GM19467 (cell line): Measurements from ENCODE around the gene NBAS.

Experiments used
- ATAC-seq: cut with Tn5 transposase; IDR thresholded peaks from one replicate; pipeline ENCODE4 v1.9.1; 2021; ENCODE audit warnings: mild to moderate bottlenecking, moderate library complexity; ENCODE audit not compliant: unreplicated experiment

NBAS gene

DNA sequence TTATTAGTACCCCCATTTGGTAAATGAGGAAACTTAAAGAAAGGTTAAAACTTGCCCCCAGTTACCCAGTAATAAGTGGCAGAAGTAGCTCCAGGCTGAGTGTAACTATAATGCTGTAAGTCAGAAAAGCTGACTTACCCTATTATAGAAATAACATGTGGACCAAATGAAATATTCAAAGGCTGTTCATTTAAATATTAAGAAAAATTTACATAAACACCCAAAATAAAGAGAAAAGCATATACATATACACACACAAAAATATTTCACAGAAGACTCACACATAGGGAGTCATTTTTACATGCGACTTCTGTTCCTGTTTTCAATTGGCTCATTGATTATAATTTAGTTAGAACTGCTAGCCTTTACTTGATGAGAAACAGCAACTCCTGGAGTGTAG, 189.1 kb downstream of the NBAS start:
- ATAC-seq, result no peak

DNA sequence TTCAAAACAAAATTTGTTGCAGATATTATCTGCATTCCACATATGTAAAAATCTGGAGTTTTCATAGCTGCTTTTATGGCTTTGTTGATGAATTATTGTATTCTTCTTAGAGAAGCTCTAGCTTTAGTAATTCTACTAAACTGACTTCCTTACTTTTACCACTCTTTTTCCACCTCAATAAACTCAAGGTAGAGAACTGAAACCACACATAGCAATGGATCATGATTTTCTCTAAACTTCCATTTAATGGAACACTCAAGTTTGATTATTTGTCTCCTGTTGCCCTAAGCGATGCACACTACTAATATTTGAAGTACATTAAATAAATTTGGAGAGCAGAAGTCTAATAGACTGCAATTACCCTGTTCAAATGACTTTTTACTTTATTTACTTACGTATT, 192.0 kb downstream of the NBAS start:
- ATAC-seq, result no peak

DNA sequence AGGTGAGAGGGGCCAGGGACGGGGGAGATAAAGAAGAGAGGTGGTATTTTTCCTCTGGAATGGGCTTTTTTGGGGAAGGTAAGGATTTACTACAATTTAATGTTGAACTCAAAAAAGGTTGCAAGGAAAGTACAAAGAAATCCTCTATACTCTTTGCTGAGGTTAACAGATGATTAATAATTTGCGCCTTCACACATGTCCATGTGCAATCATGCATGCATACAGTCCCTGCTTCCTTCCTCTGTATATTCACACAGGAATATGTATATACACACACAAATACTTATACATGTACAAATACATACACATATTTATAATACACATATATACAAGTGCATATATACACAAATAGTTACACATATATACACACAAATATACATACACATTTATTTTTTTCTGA, 193.4 kb downstream of the NBAS start:
- ATAC-seq, result peak; percentile 71

DNA sequence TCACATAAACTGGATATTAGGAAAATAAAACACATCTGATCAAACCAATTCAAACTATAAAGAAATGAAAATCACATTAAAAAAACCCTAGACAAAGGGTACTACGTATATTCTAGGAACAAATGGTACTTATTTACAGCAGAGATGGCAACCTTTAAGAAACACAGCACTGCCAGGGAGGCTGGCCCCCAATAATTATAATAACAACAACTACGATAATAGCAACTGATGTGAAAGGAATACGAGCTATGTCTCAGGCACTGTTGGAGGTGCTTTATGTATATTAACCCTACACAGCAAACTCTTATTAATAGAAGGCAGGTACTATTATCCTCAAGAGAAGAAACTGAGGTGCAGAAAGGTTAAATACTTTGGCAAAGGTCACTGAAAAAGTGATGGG, 193.9 kb downstream of the NBAS start:
- no peak for ATAC-seq

DNA sequence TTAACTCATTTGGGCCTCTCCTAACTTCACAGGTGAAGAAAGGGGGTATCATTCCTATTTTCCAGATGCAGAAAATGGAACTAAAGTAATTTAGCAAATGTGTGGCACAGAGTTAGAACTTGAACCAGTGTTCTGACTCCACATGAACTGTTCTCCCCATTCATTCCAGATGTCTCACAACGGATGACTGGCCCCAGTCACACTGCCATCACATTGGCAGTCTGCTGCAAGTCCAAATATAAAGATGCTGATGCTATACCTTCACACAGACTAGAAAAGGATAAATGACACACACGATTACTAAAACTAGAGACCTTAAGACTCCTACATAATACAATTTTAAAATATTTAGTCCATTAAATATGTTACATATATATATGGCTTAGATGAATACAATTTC, 195.7 kb downstream of the NBAS start:
- ATAC-seq, result no peak

DNA sequence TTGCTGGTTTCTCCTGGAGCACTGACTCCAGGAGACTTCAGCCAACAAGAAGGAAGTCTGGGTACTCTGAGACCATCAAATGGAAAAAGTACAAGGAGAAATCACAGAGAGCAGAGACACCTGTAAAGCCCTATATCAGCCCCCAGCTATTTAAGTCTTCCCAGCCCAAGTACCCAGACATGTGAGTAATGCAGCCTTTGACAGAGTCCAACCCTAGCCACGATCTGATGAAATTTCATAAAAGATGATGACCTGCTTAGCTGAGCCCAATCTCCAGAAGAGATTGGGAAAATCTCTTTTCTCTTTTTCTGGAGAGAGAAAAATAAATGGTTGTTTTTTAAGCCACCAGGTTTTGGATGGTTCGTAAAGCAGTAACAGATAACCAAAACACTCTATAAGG, 196.6 kb downstream of the NBAS start:
- no peak for ATAC-seq

DNA sequence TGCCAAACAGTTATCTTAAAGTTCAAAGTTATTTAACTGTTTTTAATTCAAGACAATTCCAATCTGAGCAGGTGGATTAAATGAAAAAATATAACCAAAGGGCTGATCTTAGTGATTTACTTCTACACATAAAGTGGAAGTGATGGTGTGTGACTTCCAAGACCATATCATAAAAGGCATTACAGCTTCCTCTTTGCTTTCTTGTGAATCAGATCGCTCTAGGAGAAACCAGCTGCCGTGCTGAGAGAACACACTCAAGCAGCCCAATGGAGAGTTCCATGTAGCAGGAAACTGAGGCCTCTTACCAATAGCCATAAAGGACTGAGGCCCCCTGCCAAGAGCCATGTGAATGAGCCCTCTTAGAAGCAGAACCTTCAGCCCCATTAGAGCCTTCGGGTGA, 197.4 kb downstream of the NBAS start:
- no peak for ATAC-seq

DNA sequence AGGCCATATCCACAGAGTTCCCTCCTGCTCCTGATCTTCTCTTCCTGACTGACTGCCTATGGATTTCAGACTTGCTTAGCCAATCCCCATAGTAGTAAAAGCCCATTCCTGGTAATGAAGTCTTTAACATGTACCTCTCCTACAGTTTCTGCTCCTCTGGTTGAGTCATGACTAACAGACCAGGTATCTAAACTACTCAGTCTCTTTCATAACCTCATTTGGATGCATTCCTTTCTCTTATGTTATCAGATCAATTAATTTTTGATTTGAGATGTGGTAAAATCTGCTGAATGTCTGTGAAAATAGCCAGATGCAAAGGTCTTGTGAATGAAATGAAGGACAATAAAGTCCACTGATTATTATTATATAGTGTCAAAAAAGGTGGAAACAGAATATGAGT, 198.0 kb downstream of the NBAS start:
- ATAC-seq, result no peak

DNA sequence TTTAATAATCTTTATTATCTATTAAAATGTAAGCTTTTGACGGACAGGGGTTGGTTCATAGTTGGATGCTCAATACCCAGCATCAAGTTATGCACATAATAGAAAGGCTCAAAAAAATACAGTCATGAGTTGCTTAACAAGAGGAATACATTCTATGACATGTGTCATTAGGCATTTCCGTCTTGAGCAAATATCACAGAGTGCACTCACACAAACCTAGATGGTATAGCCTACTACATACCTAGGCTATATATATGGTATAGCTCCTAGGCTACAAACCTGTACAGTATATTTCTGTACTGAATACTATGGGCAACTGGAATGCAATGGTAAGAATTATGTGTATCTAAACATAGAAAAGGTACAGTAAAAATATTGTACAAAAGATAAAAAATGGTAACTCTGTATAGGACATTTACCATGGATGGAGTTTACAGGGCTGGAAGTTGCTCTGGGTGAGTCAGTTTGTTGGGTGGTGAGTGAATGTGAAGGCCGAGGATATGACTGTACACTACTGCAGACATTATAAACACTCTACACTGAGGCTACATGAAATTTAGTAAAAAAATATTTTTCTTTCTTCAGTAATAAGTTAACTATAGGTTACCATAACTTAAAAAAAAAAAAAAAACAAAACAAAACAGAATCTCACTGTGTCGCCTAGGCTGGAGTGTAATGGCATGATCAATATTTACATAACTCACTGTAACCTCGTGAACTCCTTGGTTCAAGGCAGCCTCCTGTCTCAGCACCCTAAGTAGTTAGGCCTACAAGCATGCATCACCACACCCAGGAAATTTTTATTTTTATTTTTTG, 201.2 kb downstream of the NBAS start:
- no peak for ATAC-seq

DNA sequence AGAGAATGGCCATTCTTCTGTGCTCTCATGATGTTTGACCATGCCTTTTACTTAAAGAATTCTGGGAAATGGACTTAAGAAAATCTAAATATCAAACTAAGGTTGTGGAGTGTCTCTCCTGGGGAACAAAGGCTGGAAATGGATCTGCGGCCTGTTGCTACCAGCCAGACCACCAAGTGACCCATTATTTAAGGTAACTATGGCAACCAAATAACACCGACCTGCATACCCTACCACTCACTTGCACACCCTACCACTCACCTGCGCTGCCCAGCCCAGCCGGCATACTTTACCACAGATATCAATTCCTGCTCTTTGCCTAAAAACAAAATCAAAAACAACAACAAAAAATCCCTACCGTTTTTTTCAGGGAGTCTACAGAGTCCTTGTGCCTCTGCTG, 203.2 kb downstream of the NBAS start:
- no peak for ATAC-seq

DNA sequence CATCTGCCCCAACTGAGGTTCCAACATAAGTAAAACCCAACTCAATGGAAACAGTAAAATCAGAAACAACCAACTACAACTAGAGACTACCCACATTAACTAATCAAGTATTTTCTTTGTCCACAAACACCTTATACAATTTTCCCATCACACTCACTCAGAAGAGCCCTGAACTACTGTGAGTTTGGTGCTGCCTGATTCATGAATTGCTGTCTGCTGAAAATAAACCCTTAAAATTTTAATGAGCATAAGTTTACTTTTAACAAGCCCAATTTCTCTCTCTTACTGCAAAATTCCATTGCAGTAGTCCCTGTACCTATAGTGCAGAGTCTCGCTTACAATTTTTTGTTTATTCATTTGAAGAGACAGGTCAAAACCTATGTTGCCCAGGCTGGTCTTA, 203.9 kb downstream of the NBAS start:
- no peak for ATAC-seq

DNA sequence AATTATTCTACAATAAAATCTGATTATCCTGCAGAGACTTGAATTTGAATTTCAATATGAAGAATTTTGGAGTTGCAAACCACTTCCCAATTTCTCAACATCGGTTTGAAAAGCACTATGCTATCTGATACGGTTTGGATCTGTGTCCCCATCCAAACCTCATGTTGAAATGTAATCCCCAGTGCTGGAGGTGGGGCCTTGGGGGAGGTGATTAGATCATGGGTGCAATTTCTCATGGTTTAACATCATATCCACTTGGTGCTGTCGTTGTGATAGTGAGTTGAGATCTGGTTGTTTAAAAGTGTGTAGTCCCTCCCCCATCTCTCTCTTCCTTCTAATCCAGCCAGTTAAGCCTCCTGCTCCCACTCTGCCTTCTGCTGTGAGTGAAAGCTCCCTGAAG, 205.7 kb downstream of the NBAS start:
- ATAC-seq, result no peak

DNA sequence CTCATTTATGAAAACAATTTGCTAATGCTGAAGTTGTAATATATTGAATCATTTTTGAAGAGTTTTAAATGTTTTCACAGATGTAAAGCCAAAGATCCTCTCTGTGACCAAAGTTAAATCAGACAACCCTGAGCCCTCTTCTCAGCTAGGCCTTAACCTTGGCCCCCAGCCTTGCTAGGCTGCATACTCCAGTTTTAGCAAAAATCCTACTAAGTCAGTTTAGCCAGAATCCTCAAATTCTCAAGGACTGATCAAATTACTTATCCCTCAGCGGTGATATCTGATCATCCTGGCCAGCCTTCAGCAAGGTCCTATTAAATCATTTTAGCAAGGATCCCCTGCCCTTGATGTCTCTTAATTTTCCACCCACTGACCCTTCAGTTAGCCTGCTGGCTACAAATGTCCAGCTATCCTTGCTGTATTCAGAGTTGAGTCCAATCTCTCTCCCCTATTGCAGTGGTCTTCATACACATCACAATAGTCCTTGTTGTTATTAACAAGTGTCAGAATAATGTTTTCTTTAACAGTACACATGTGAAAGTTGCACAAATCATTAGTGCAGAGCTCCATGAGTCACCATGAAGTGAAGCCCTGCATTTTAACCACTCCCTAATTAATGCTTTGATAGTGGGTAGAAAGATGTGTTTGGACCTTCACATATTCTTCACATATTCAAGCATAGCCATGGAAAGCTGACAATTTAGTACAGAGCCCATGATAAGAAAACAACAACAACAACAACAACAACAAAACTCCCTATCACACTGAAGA, 206.4 kb downstream of the NBAS start:
- ATAC-seq, result no peak

DNA sequence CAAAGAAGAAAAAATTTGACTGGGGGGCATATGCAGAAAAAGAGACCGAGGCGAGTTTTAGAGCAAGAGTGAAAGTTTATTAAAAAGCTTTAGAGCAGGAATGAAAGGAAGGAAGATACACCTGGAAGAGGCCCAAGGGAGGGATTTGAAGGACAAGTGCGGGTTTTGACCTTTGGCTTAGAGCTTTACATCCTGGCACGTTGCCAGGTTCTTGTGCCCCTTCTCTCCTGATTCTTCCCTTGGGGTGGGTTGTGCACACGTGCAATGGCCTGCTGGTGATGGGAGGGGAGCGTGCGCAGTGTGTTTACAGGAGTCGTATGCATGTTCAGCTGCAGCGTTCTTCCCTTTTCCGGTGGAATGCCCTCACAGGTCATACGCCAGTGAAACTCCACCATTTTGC, 208.8 kb downstream of the NBAS start:
- ATAC-seq, result no peak

DNA sequence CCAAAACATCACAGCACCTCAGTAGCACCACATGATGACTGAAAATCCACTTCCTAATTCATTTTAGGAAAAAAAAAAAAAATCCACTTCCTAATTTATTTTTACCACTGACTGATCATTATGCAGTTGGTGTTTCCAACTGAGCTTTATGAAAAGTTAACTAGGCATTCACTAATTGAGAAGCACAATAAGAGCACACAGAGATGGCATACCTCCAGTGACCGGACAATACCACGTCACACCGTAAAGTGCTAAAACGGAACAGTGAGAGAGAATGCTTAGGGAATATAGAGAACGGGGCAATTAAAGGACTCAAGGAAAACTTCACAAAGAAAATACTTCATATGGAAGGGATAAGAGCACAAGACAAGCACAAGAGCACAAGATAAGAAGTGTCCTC, 212.5 kb downstream of the NBAS start:
- ATAC-seq, result no peak

DNA sequence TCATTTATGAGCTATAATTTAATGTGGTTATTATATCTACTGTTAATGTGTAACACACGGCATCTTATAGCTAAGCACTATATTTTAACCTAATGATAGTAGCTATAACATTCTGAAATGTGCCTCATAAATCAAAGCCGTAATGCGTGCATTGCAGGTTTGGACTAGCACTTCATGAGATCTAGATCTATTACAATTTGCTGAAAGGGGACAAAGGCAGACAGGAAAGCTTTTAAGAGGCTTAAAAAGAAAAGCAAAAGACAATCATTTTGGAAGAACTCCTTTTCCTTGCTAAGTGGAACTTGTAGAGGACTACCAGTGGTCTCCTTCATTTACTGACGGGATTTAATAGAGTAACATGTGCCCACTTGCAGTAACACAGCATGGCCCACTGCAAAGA, 213.1 kb downstream of the NBAS start:
- ATAC-seq, result no peak

DNA sequence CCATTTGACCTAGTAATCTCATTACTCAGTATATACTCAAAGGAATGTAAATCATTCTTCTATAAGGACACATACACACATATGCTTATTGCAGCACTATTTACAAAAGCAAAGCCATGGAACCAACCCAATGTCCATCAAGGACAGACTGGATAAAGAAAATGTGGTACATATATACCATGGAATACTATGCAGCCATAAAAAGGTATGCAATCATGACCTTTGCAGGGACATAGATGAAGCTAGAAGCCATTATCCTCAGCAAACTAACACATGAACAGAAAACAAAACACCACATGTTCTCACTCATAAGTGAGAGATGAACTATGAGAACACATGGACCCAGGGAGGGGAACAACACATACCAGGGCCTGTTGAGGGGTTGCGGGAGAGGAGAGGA, 214.5 kb downstream of the NBAS start:
- no peak for ATAC-seq

DNA sequence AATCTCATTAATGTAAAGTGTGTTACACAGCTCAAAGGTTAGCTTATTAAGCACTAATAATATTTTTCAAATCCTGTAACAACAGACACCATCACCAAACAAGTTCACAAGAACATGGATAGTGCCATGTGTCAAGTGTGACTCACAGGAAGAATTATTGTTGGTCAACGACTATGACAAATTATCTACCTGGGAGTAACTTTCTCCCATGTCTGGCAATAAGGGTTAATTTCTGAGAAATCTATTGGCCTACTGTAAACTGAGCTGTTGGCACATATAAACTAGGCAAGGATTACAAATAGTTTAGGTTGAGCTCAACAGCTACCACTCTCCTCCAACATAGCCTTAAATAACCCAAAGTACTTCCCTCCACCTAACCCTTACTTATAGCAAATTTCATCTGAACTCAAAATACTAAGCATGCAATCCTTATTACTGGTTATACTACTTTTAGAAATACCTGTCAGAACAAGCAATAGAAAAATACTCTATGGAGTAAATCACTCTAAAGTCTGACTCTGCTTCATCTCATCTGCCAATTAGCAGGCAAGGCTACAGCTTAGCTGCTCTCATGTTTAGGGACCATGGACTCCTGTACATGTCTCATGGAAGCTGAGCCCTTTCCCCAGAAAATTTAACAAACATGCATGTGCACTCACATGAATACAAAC, 223.0 kb downstream of the NBAS start:
- ATAC-seq, result no peak

DNA sequence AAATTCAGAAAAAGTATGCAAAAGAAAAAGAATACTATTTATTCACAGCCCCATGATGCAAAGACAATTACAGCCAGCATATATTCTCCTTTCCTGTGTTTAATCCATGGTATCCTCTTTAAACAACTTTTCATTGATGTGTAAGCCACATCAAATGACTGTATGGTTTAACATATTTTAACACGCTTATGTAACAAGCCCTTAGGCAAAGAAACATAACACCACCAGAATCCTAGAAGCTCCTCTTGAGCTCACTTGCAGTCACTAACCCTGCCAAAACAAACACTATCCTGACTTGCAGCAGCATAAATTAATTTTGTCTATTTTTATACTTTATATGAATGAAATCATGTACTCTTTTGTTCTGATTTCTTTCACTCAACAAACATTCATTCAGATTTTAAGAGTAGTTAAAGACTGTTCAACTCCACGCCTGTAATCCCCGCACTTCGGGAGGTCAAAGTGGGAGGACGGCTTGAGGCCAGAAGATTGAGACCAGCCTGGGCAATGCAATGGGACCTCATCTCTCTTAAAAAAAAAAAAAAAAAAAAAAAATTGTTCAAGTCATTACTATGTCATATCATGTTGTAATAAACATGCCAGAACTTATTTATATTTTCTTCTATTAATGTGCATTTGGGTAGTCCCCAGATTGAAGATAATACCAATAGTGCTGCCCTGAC, 226.3 kb downstream of the NBAS start:
- no peak for ATAC-seq

DNA sequence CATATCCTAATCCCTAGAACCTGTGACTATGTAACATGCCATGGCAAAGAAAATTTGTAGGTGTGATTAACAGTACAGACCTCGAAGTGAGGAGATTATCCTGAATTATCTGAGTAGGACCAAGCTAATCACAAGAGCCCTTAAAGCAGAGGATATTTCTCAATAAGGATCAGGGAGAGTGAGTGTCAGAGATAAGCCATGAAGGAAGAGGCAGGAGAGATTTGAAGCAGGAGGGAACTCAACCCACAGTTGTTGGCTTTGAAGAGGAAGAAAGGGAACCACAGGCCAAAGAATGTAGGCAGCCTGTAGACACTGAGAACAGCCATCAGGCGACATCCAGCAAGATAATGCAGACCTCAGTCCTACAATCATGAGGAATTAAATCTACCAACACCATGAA, 229.3 kb downstream of the NBAS start:
- no peak for ATAC-seq

DNA sequence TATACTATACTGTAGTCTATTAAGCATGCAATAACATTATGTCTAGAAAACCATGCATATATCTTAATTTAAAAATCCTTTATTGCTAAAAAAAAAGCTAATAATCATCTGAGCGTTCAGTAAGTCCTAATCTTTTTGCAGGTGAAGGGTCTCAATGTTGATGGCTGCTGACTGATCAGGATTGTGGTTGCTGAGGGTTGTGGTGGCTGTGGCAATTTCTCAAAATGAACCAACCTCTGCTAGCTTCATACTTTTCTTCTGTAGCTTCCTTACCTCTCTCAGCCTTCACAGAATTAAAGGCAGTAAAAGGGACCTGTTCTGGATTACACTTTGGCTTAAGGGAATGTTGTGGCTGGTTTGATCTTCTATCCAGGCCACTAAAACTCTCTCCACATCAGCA, 235.8 kb downstream of the NBAS start:
- no peak for ATAC-seq
